GM23248 (cell line): ENCODE data around the gene POR. TPM values are rescaled to one million over a fixed set of nuclear protein-coding genes. Genes with fewer than 3 reads are reported as not detected.

ENCODE experiments used
- DNase-seq: peaks from one replicate; pipeline ENCODE4 v3.0.0-alpha.2; 2015
- H2AFZ ChIP-seq: fragments of 200-600 bp; sonication (generic); 2 replicates; pipeline ENCODE4 v1.6.1; 2016; ENCODE audit warnings: antibody characterized with exemption
- H3F3A ChIP-seq: fragments of 200-600 bp; sonication (generic); 2 replicates; pipeline ENCODE4 v1.6.1; 2016; ENCODE audit warnings: mild to moderate bottlenecking, antibody characterized with exemption, mixed run types; ENCODE audit not compliant: insufficient read depth
- H3K27ac ChIP-seq: fragments of 200-600 bp; sonication (generic); 2 replicates; pipeline ENCODE4 v1.5.1; 2016; ENCODE audit warnings: mild to moderate bottlenecking
- H3K27me3 ChIP-seq: fragments of 200-600 bp; sonication (generic); replicated peaks from 2 replicates; pipeline ENCODE4 v1.6.1; 2016; ENCODE audit warnings: mild to moderate bottlenecking; ENCODE audit not compliant: insufficient read depth
- H3K36me3 ChIP-seq: fragments of 200-600 bp; sonication (generic); 2 replicates; pipeline ENCODE4 v1.6.1; 2016; ENCODE audit warnings: low read depth, mild to moderate bottlenecking
- H3K4me1 ChIP-seq: fragments of 200-600 bp; sonication (generic); 2 replicates; pipeline ENCODE4 v1.6.1; 2016; ENCODE audit warnings: mild to moderate bottlenecking; ENCODE audit not compliant: insufficient read depth
- H3K4me2 ChIP-seq: fragments of 200-600 bp; sonication (generic); one replicate; pipeline ENCODE4 v1.6.1; 2016; ENCODE audit warnings: mild to moderate bottlenecking; ENCODE audit not compliant: unreplicated experiment
- H3K4me3 ChIP-seq: fragments of 200-600 bp; sonication (generic); 2 replicates; pipeline ENCODE4 v1.5.1; 2016; ENCODE audit warnings: mild to moderate bottlenecking
- H3K79me2 ChIP-seq: fragments of 200-600 bp; sonication (generic); 2 replicates; pipeline ENCODE4 v1.6.1; 2016; ENCODE audit warnings: mild to moderate bottlenecking; ENCODE audit not compliant: insufficient read depth
- H3K9ac ChIP-seq: fragments of 200-600 bp; sonication (generic); 2 replicates; pipeline ENCODE4 v1.6.1; 2016; ENCODE audit warnings: mild to moderate bottlenecking
- H3K9me2 ChIP-seq: fragments of 200-600 bp; sonication (generic); 2 replicates; pipeline ENCODE4 v1.6.1; 2016; ENCODE audit warnings: mixed run types, mild to moderate bottlenecking, moderate library complexity; ENCODE audit not compliant: insufficient read depth
- H3K9me3 ChIP-seq: fragments of 200-600 bp; sonication (generic); one replicate; pipeline ENCODE4 v1.6.1; 2017; ENCODE audit warnings: low read depth
- H4K20me1 ChIP-seq: fragments of 200-600 bp; sonication (generic); 2 replicates; pipeline ENCODE4 v1.6.0; 2016; ENCODE audit not compliant: insufficient read depth
- EZH2 ChIP-seq: fragments of 200-600 bp; sonication (generic); IDR thresholded peaks from 2 replicates; pipeline ENCODE4 v1.6.1; 2018; ENCODE audit warnings: antibody characterized with exemption, mild to moderate bottlenecking; ENCODE audit not compliant: insufficient read depth, poor library complexity, severe bottlenecking
- EZH2phosphoT487 ChIP-seq: fragments of 200-600 bp; sonication (generic); IDR thresholded peaks from 2 replicates; pipeline ENCODE4 v1.6.1; 2018; ENCODE audit warnings: antibody characterized with exemption, moderate library complexity, mild to moderate bottlenecking, low read depth; ENCODE audit not compliant: insufficient read depth
- WGBS, 2 experiments: methylation state at CpG; one replicate each; pipeline ENCODE4 v1.1.6; 2015 to 2017; ENCODE audit warnings: low lambda C conversion rate in 2 of 2, low coverage in 1 of 2; ENCODE audit errors: missing lambda C conversion rate in 2 of 2; 5-methylcytosine and 5-hydroxymethylcytosine counted together
- in situ Hi-C: fragments of 300-500 bp; cut with MboI; formaldehyde crosslinking; loops from 2 replicates; pipeline ENCODE4 v1.15.0; 2020
- polyA plus RNA-seq: library from polyadenylated mRNA; unstranded; fragments of >200 nt; fragmentation: Nextera tagmentation; extraction: Ambion mirVana; gene quantifications from 2 replicates; pipeline ENCODE4 v1.2.1, GENCODE V29; 2016
- total RNA-seq: library from RNA; depleted of rRNA; stranded (reverse); fragments of >200 nt; shearing (Covaris generic); gene quantifications from 2 replicates; pipeline ENCODE4 v1.2.3, GENCODE V29; 2014

The POR gene
- total and polyA plus RNA-seq, 2 experiments from 2014 or later: 42.7 to 58.6 TPM

GRCh38 chr7:75985009-75985517 lies 70.1 kb downstream of the POR start:
- Histone ChIP-seq H3K9me3 (no peaks in the 10 kb centered on the region), H3K9ac (no peak overlapping the region), H3F3A (no peaks in the 10 kb centered on the region), H2AFZ (no peak overlapping the region), H3K36me3 (no peaks in the 10 kb centered on the region), H3K27ac (no peak overlapping the region), H4K20me1 (no peaks in the 10 kb centered on the region), H3K4me1 (no peaks in the 10 kb centered on the region), H3K27me3 (no peaks in the 10 kb centered on the region), H3K4me2 (no peak overlapping the region), H3K79me2 (no peaks in the 10 kb centered on the region), H3K4me3 (no peak overlapping the region), H3K9me2 (no peaks in the 10 kb centered on the region)
- DNase-seq: no peak
- 83 to 85% methylated on average over 18 to 19 of the region's 21 CpGs for WGBS, 2 experiments
- TF ChIP-seq EZH2phosphoT487 (no peak), EZH2 (no peak)
- in situ Hi-C loops: no loop called here

- Histone ChIP-seq H3K9ac (no peak overlapping the region), H3K4me2 (no peak overlapping the region), H3K36me3 (no peaks in the 10 kb centered on the region), H2AFZ (no peak overlapping the region), H3K27ac (no peak overlapping the region), H3K27me3 (no peaks in the 10 kb centered on the region), H3K4me3 (no peak overlapping the region), H3F3A (no peaks in the 10 kb centered on the region), H3K79me2 (no peaks in the 10 kb centered on the region), H4K20me1 (no peaks in the 10 kb centered on the region), H3K9me2 (no peaks in the 10 kb centered on the region), H3K4me1 (no peaks in the 10 kb centered on the region), H3K9me3 (no peaks in the 10 kb centered on the region)
- DNase-seq: no peak
- in situ Hi-C loops: no loop called here
- WGBS, 2 experiments: 80 to 84% methylated on average over 36 to 41 of the region's 41 CpGs
- TF ChIP-seq EZH2phosphoT487 (no peak), EZH2 (no peak)
These were observed 70.7 kb downstream of the POR start for GRCh38 chr7:75985518-75986146.

GRCh38 chr7:75986147-75986781 lies 71.3 kb downstream of the POR start:
- H3K4me2 ChIP-seq: no peak overlapping the region
- in situ Hi-C loops: no loop called here
- no peak overlapping the region for H3K4me3 ChIP-seq
- DNase-seq: no peak
- H4K20me1 ChIP-seq: no peaks in the 10 kb centered on the region
- 87 to 91% methylated on average over 19 to 20 of the region's 20 CpGs for WGBS, 2 experiments
- no peak for TF ChIP-seq EZH2
- no peak for TF ChIP-seq EZH2phosphoT487
- no peaks in the 10 kb centered on the region for H3K4me1 ChIP-seq
- H3K9me2 ChIP-seq: no peaks in the 10 kb centered on the region
- H3K9me3 ChIP-seq: no peaks in the 10 kb centered on the region
- H3K27me3 ChIP-seq: no peaks in the 10 kb centered on the region
- no peak overlapping the region for H3K27ac ChIP-seq
- no peaks in the 10 kb centered on the region for H3F3A ChIP-seq
- H3K36me3 ChIP-seq: no peaks in the 10 kb centered on the region
- no peaks in the 10 kb centered on the region for H3K79me2 ChIP-seq
- no peak overlapping the region for H3K9ac ChIP-seq
- no peak overlapping the region for H2AFZ ChIP-seq

- no peaks in the 10 kb centered on the region for H3K27me3 ChIP-seq
- no peaks in the 10 kb centered on the region for H3F3A ChIP-seq
- no peak overlapping the region for H2AFZ ChIP-seq
- no peak for DNase-seq
- H3K4me2 ChIP-seq: no peak overlapping the region
- no peak overlapping the region for H3K4me3 ChIP-seq
- no peaks in the 10 kb centered on the region for H3K36me3 ChIP-seq
- H3K4me1 ChIP-seq: no peaks in the 10 kb centered on the region
- no peaks in the 10 kb centered on the region for H3K9me3 ChIP-seq
- no peaks in the 10 kb centered on the region for H4K20me1 ChIP-seq
- no peaks in the 10 kb centered on the region for H3K79me2 ChIP-seq
- in situ Hi-C loops: no loop called here
- no peaks in the 10 kb centered on the region for H3K9me2 ChIP-seq
- H3K9ac ChIP-seq: no peak overlapping the region
- no peak for TF ChIP-seq EZH2
- TF ChIP-seq EZH2phosphoT487: no peak
- H3K27ac ChIP-seq: no peak overlapping the region
- WGBS, 2 experiments: 88 to 94% methylated on average over 30 to 32 of the region's 32 CpGs
These were observed 72.3 kb downstream of the POR start for GRCh38 chr7:75987026-75987804.
